Tibial artery (tissue), 4 donors: ENCODE measurements around the gene NUP210.

Experiments
- DNase-seq, 2 donors: peaks; one replicate each; pipeline ENCODE4 v3.0.0-alpha.2; 2019
- H3K27ac ChIP-seq, 2 donors: fragments of 200-600 bp; sonication (generic) in 1 of 2; 1 replicate in 1 of 2; 2 replicates in 1 of 2; pipeline ENCODE4 v1.5.1; 2018 to 2019; ENCODE audit warnings: mild to moderate bottlenecking in 1 of 2
- H3K27me3 ChIP-seq, 2 donors: fragments of 200-600 bp; sonication (generic) in 1 of 2; one replicate each; pipeline versions ENCODE4 v1.5.1 to v1.6.0; 2016 to 2019
- H3K36me3 ChIP-seq, 3 donors: fragments of 200-600 bp; sonication (generic) in 2 of 3; one replicate each; pipeline ENCODE4 v1.5.1; 2016 to 2019; ENCODE audit warnings: mild to moderate bottlenecking in 2 of 3
- H3K4me1 ChIP-seq, 4 donors: fragments of 200-600 bp; sonication (generic) in 2 of 4; 1 replicate in 3 of 4; 2 replicates in 1 of 4; pipeline ENCODE4 v1.5.1; 2016 to 2019
- H3K4me3 ChIP-seq, 2 donors: fragments of 200-600 bp; sonication (generic) in 1 of 2; 1 replicate in 1 of 2; 2 replicates in 1 of 2; pipeline ENCODE4 v1.5.1; 2018 to 2019; ENCODE audit warnings: mild to moderate bottlenecking in 2 of 2
- H3K9me3 ChIP-seq, 3 donors: fragments of 200-600 bp; sonication (generic) in 1 of 3; one replicate each; pipeline ENCODE4 v1.5.1; 2016 to 2019
- intact Hi-C: fragments of 100-400 bp; cut with DNase I; formaldehyde crosslinking; loops from one replicate; pipeline ENCODE4 v1.15.0; 2023; ENCODE audit warnings: low total_unique reads
- TF ChIP-seq, protein P1 (sequence below), 2 experiments: fragments of 200-600 bp in 1 of 2; fragments of 450-650 bp in 1 of 2; IDR thresholded peaks; one replicate each; pipeline ENCODE4 v1.5.1; 2017 to 2019; ENCODE audit warnings: antibody characterized with exemption in 2 of 2, mild to moderate bottlenecking in 1 of 2, moderate library complexity in 1 of 2

The NUP210 gene

GRCh38 chr3:13362551-13362950 lies 57.6 kb downstream of the NUP210 start:
- TF ChIP-seq, protein P1, sequence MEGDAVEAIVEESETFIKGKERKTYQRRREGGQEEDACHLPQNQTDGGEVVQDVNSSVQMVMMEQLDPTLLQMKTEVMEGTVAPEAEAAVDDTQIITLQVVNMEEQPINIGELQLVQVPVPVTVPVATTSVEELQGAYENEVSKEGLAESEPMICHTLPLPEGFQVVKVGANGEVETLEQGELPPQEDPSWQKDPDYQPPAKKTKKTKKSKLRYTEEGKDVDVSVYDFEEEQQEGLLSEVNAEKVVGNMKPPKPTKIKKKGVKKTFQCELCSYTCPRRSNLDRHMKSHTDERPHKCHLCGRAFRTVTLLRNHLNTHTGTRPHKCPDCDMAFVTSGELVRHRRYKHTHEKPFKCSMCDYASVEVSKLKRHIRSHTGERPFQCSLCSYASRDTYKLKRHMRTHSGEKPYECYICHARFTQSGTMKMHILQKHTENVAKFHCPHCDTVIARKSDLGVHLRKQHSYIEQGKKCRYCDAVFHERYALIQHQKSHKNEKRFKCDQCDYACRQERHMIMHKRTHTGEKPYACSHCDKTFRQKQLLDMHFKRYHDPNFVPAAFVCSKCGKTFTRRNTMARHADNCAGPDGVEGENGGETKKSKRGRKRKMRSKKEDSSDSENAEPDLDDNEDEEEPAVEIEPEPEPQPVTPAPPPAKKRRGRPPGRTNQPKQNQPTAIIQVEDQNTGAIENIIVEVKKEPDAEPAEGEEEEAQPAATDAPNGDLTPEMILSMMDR (IDR thresholded peaks at IDR 0.05) = no peak
- DNase-seq = no peak

DNA sequence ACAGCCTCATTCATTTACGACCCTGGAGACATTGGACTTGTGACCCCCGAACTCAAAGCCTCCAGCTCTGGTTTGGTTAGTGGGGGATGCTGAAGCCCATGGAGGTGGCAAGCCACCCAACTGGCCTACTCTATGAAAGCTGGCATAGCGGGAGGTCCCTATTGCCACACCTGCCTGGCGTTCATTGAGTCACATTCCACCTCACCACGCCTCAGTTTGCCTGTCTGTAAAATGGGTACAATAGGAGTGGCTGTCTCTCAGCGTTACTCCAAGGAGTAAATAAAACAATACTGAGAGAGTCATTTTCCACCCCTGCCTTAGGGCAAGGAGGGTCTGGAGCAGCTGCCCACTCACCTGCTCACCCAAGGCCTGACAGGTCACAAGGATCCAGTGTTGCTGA lies 60.2 kb downstream of the NUP210 start:
- Histone ChIP-seq H3K27ac (no peak overlapping the region), H3K9me3 (no peaks in the 10 kb centered on the region), H3K27me3 (no peaks in the 10 kb centered on the region), H3K4me1 (no peaks in the 10 kb centered on the region), H3K4me3 (no peak overlapping the region), H3K36me3 (peaks cover 0 to 14% (median 0%) of the 10 kb centered on the region in 3 donors)
- TF ChIP-seq, protein P1 (IDR thresholded peaks at IDR 0.05) = no peak
- DNase-seq = no peak
- intact Hi-C loops = no loop called here

More at GRCh38 chr3:13362551-13362950, 57.6 kb downstream of the NUP210 start:
- Histone ChIP-seq H3K9me3 (no peaks in the 10 kb centered on the region), H3K36me3 (peaks cover 0 to 12% (median 0%) of the 10 kb centered on the region in 3 donors), H3K27ac (no peak overlapping the region), H3K4me1 (no peaks in the 10 kb centered on the region), H3K4me3 (no peak overlapping the region), H3K27me3 (no peaks in the 10 kb centered on the region)
- intact Hi-C loops = no loop called here

- H3K27me3 ChIP-seq = no peaks in the 10 kb centered on the region
- intact Hi-C loops = no loop called here
- no peaks in the 10 kb centered on the region for H3K9me3 ChIP-seq
- no peak overlapping the region for H3K27ac ChIP-seq
- no peak overlapping the region for H3K4me3 ChIP-seq
- no peaks in the 10 kb centered on the region for H3K4me1 ChIP-seq
- peaks cover 0 to 18% (median 0%) of the 10 kb centered on the region in 3 donors for H3K36me3 ChIP-seq
- no peak for DNase-seq
- TF ChIP-seq, protein P1 (IDR thresholded peaks at IDR 0.05) = no peak
Observed at GRCh38 chr3:13358643-13359042, 61.5 kb downstream of the NUP210 start.

GRCh38 chr3:13358051-13358450 lies 62.1 kb downstream of the NUP210 start:
- no peak overlapping the region for H3K27ac ChIP-seq
- H3K9me3 ChIP-seq = no peaks in the 10 kb centered on the region
- DNase-seq = no peak
- H3K4me3 ChIP-seq = no peak overlapping the region
- TF ChIP-seq, protein P1 (IDR thresholded peaks at IDR 0.05) = no peak
- no peaks in the 10 kb centered on the region for H3K27me3 ChIP-seq
- no peaks in the 10 kb centered on the region for H3K4me1 ChIP-seq
- H3K36me3 ChIP-seq = peaks cover 0 to 18% (median 0%) of the 10 kb centered on the region in 3 donors
- intact Hi-C loops = no loop called here

DNA sequence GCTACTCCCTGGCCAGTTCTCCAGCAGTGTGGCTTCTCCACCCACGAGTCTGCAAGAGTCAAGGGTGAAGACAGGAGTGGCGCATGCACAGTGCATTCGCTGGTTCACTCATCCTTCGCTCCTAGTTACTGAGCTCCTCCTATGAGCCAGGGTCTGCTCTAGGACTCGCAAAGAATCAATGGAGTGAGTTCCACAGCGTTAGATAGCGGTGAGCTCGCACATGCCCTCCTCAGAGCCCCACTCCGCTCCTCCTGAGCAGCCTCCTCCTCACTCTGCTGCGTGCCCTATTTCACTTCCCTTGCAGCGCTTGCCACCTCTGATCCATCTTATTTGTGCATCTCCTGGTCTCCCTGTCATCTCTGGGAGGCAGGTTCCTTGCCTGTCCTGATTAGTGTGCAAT lies 63.0 kb downstream of the NUP210 start:
- Histone ChIP-seq H3K36me3 (peaks cover 0 to 18% (median 0%) of the 10 kb centered on the region in 3 donors), H3K27me3 (no peaks in the 10 kb centered on the region), H3K27ac (no peak overlapping the region), H3K4me3 (no peak overlapping the region), H3K9me3 (no peaks in the 10 kb centered on the region), H3K4me1 (no peaks in the 10 kb centered on the region)
- TF ChIP-seq, protein P1 (IDR thresholded peaks at IDR 0.05) = no peak
- intact Hi-C loops = no loop called here
- DNase-seq = no peak
